DMS53 treated with DMSO at 0.1 percent for 48 hours (cell line): Measurements from ENCODE around the gene CDC42BPA.
"Not testable (repeated sequence)": the region's sequence is repeated elsewhere in the genome, so short reads cannot be mapped to it uniquely, and the experiment has no call there.

Source experiments
- DNase-seq: peaks from one replicate; lab custom pipeline; 2025; ENCODE audit not compliant: unreplicated experiment; lab: John Stamatoyannopoulos, UW

CDC42BPA gene

GRCh38 chr1:227136210-227136820, 182.0 kb downstream of the CDC42BPA start:
- DNase-seq = no peak

GRCh38 chr1:227134686-227135314, 183.5 kb downstream of the CDC42BPA start:
- no peak for DNase-seq

GRCh38 chr1:227132695-227133094, 185.6 kb downstream of the CDC42BPA start:
- not testable (repeated sequence) for DNase-seq

- DNase-seq = peak; percentile 14
Observed at GRCh38 chr1:227131193-227131592, 187.1 kb downstream of the CDC42BPA start.

GRCh38 chr1:227127891-227128290, 190.4 kb downstream of the CDC42BPA start:
- no peak for DNase-seq

- no peak for DNase-seq
Observed at GRCh38 chr1:227125929-227126545, 192.3 kb downstream of the CDC42BPA start.

GRCh38 chr1:227124473-227124872, 193.8 kb downstream of the CDC42BPA start:
- DNase-seq = no peak

- DNase-seq = no peak
Observed at GRCh38 chr1:227120826-227121225, 197.5 kb downstream of the CDC42BPA start.

- DNase-seq = no peak
Observed at GRCh38 chr1:227112538-227112937, 205.8 kb downstream of the CDC42BPA start.

GRCh38 chr1:227111782-227112181, 206.5 kb downstream of the CDC42BPA start:
- no peak for DNase-seq

GRCh38 chr1:227105291-227105690, 213.0 kb downstream of the CDC42BPA start:
- DNase-seq = not testable (repeated sequence)

GRCh38 chr1:227102056-227102455, 216.2 kb downstream of the CDC42BPA start:
- DNase-seq = no peak

GRCh38 chr1:227094249-227094966, 223.9 kb downstream of the CDC42BPA start:
- peak; percentile 66 for DNase-seq

GRCh38 chr1:227093309-227093708, 225.0 kb downstream of the CDC42BPA start:
- no peak for DNase-seq

- DNase-seq = no peak
Observed at GRCh38 chr1:227092069-227092468, 226.2 kb downstream of the CDC42BPA start.

GRCh38 chr1:227086636-227087035, 231.7 kb downstream of the CDC42BPA start:
- no peak for DNase-seq

GRCh38 chr1:227082999-227083746, 235.1 kb downstream of the CDC42BPA start:
- no peak for DNase-seq

- DNase-seq = no peak
Observed at GRCh38 chr1:227077783-227078182, 240.5 kb downstream of the CDC42BPA start.

GRCh38 chr1:227073786-227074185, 244.5 kb downstream of the CDC42BPA start:
- DNase-seq = no peak

- DNase-seq = no peak
Observed at GRCh38 chr1:227072991-227073390, 245.3 kb downstream of the CDC42BPA start.
